Peyer's patch (tissue), 4 donors: ENCODE results near the gene GALM.

Experiments
- CTCF ChIP-seq, 6 experiments: fragments of 450-650 bp in 4 of 6; fragments of 200-600 bp in 2 of 6; sonication (generic) in 1 of 6; IDR thresholded peaks; one replicate each; pipeline ENCODE4 v1.5.1; 2017 to 2019; ENCODE audit warnings: antibody characterized with exemption in 6 of 6, mild to moderate bottlenecking in 3 of 6, moderate library complexity in 1 of 6
- POLR2A ChIP-seq, 2 donors: fragments of 450-650 bp; IDR thresholded peaks; one replicate each; pipeline ENCODE4 v1.5.1; 2017; ENCODE audit warnings: antibody characterized with exemption in 2 of 2, mild to moderate bottlenecking in 2 of 2, moderate library complexity in 2 of 2

DNA sequence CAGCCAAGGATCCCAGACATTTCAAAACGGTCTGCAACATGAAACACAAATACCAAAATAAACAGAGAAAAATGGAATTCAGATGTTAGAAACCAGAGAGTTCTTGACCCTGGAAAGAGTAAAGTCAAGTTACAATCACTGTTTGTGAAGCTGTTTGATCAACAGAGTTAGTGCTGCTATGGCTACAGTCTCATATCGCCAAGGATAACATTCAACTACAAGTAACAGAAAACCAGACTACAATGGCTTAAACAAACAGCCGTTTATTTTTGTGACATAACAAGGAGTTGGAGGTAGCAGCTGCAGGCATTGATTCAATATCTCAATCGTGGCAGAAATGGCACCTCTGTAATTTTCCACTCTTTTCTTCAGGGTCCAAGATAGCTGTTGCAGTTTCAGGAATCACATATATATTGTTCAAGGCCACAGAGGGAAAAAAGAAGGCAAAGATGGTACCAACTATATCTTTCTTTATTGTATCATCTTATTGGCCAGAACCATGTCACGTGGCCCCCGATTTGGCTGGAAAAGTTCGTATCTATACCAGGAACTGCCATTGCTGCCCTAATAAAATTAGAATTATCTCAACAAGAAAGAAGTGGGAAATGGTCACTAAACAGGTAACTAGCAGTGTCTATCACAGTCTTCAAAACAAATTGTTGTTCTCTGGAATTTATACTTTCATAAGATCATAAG is 45.5 kb upstream of the GALM start:
- TF ChIP-seq CTCF (IDR thresholded peaks at IDR 0.05) (no peak), POLR2A (IDR thresholded peaks at IDR 0.05) (no peak)
